ENCODE results near the gene TCP11L2.

TCP11L2 gene

GRCh38 chr12:106271575-106272505 is 30.7 kb upstream of the TCP11L2 start:
- Histone ChIP-seq H3K4me1 (ENCODE audit: control insufficient read depth, insufficient read depth, low read length, poor library complexity, severe bottlenecking) (peaks cover 11% of the 10 kb centered on the region), H3K4me3 (ENCODE audit: insufficient read depth, low read depth, low read length, poor library complexity, severe bottlenecking) (no peak overlapping the region), H3K9me3 (ENCODE audit: control insufficient read depth, low read length) (no peaks in the 10 kb centered on the region), H3K27me3 (replicated peaks; ENCODE audit: control insufficient read depth, insufficient read depth, low read length, poor library complexity, severe bottlenecking) (no peaks in the 10 kb centered on the region), H3K36me3 (ENCODE audit: control insufficient read depth, insufficient read depth, low read length) (no peaks in the 10 kb centered on the region), H3K27ac (ENCODE audit: insufficient read depth, low read length, poor library complexity, severe bottlenecking) (no peak overlapping the region)
- DNase-seq: no peak

- Histone ChIP-seq H3K4me1 (ENCODE audit: control insufficient read depth, insufficient read depth, low read length, poor library complexity, severe bottlenecking) (no peaks in the 10 kb centered on the region), H3K9me3 (ENCODE audit: control insufficient read depth, low read length) (no peaks in the 10 kb centered on the region), H3K4me3 (ENCODE audit: insufficient read depth, low read depth, low read length, poor library complexity, severe bottlenecking) (no peak overlapping the region), H3K27ac (ENCODE audit: insufficient read depth, low read length, poor library complexity, severe bottlenecking) (no peak overlapping the region), H3K36me3 (ENCODE audit: control insufficient read depth, insufficient read depth, low read length) (no peaks in the 10 kb centered on the region), H3K27me3 (replicated peaks; ENCODE audit: control insufficient read depth, insufficient read depth, low read length, poor library complexity, severe bottlenecking) (no peaks in the 10 kb centered on the region)
- no peak for DNase-seq
Measured at GRCh38 chr12:106273491-106273890, 29.0 kb upstream of the TCP11L2 start.

DNA sequence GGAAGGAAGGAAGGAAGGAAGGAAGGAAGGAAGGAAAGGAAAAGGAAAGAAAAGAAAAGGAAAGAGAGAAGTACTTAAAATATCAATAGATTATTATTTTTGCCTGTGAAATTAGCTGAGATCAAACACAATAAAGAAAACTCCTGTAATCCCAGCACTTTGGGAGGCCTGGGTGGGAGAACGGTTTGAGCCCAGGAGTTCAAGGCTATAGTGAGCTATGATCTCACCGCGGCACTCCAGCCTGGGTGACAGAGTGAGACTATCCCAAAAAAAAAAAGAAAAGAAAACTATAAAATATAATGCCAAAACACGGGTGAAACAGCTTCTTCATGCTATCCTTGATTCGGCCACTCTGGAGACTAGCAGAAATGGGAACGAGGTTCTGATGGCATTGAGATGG is 28.5 kb upstream of the TCP11L2 start:
- DNase-seq: no peak
- Histone ChIP-seq H3K4me3 (ENCODE audit: insufficient read depth, low read depth, low read length, poor library complexity, severe bottlenecking) (no peak overlapping the region), H3K36me3 (ENCODE audit: control insufficient read depth, insufficient read depth, low read length) (no peaks in the 10 kb centered on the region), H3K27me3 (replicated peaks; ENCODE audit: control insufficient read depth, insufficient read depth, low read length, poor library complexity, severe bottlenecking) (no peaks in the 10 kb centered on the region), H3K27ac (ENCODE audit: insufficient read depth, low read length, poor library complexity, severe bottlenecking) (no peak overlapping the region), H3K9me3 (ENCODE audit: control insufficient read depth, low read length) (no peaks in the 10 kb centered on the region), H3K4me1 (ENCODE audit: control insufficient read depth, insufficient read depth, low read length, poor library complexity, severe bottlenecking) (no peaks in the 10 kb centered on the region)

DNA sequence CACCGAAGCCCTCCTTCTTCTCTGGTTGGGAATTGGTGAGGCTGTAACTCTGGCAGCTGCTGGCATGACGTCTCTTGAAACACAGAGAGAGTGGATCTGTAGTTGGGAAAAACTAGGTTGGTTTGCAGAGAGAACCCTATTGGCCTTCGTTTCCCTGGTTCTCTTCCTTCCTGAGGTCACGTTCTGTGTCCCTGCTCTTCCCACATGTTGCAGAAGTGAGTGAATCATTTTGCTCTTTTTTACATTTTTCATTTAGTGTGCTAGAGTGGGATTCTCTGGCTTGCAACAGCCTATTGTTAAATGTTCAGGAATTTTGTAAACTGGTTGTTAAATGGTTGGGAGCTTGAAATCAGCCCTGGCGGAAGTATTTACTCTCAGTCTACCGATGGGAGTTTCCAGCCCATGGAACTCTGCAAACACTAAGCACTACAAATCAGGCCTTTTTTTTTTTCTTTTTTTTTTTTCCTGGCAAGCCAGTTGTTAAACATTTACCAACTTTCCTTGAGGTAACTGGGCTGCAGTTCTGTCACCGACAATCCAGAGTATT is 27.9 kb upstream of the TCP11L2 start:
- H3K27ac ChIP-seq (ENCODE audit: insufficient read depth, low read length, poor library complexity, severe bottlenecking): no peak overlapping the region
- H3K9me3 ChIP-seq (ENCODE audit: control insufficient read depth, low read length): no peaks in the 10 kb centered on the region
- H3K27me3 ChIP-seq (replicated peaks; ENCODE audit: control insufficient read depth, insufficient read depth, low read length, poor library complexity, severe bottlenecking): no peaks in the 10 kb centered on the region
- no peak for DNase-seq
- no peaks in the 10 kb centered on the region for H3K4me1 ChIP-seq (ENCODE audit: control insufficient read depth, insufficient read depth, low read length, poor library complexity, severe bottlenecking)
- no peaks in the 10 kb centered on the region for H3K36me3 ChIP-seq (ENCODE audit: control insufficient read depth, insufficient read depth, low read length)
- H3K4me3 ChIP-seq (ENCODE audit: insufficient read depth, low read depth, low read length, poor library complexity, severe bottlenecking): no peak overlapping the region

GRCh38 chr12:106275458-106275857 is 27.1 kb upstream of the TCP11L2 start:
- H3K27me3 ChIP-seq (replicated peaks; ENCODE audit: control insufficient read depth, insufficient read depth, low read length, poor library complexity, severe bottlenecking): no peaks in the 10 kb centered on the region
- no peak overlapping the region for H3K27ac ChIP-seq (ENCODE audit: insufficient read depth, low read length, poor library complexity, severe bottlenecking)
- H3K4me3 ChIP-seq (ENCODE audit: insufficient read depth, low read depth, low read length, poor library complexity, severe bottlenecking): no peak overlapping the region
- DNase-seq: no peak
- H3K4me1 ChIP-seq (ENCODE audit: control insufficient read depth, insufficient read depth, low read length, poor library complexity, severe bottlenecking): no peaks in the 10 kb centered on the region
- H3K9me3 ChIP-seq (ENCODE audit: control insufficient read depth, low read length): no peaks in the 10 kb centered on the region
- H3K36me3 ChIP-seq (ENCODE audit: control insufficient read depth, insufficient read depth, low read length): no peaks in the 10 kb centered on the region

GRCh38 chr12:106276032-106276740 is 26.3 kb upstream of the TCP11L2 start:
- no peak for DNase-seq

GRCh38 chr12:106280106-106280505 is 22.4 kb upstream of the TCP11L2 start:
- no peak overlapping the region for H3K27ac ChIP-seq (ENCODE audit: insufficient read depth, low read length, poor library complexity, severe bottlenecking)
- no peaks in the 10 kb centered on the region for H3K27me3 ChIP-seq (replicated peaks; ENCODE audit: control insufficient read depth, insufficient read depth, low read length, poor library complexity, severe bottlenecking)
- H3K4me3 ChIP-seq (ENCODE audit: insufficient read depth, low read depth, low read length, poor library complexity, severe bottlenecking): no peak overlapping the region
- H3K36me3 ChIP-seq (ENCODE audit: control insufficient read depth, insufficient read depth, low read length): no peaks in the 10 kb centered on the region
- no peaks in the 10 kb centered on the region for H3K4me1 ChIP-seq (ENCODE audit: control insufficient read depth, insufficient read depth, low read length, poor library complexity, severe bottlenecking)
- peaks cover 7% of the 10 kb centered on the region for H3K9me3 ChIP-seq (ENCODE audit: control insufficient read depth, low read length)
- DNase-seq: no peak

More at GRCh38 chr12:106276032-106276740, 26.3 kb upstream of the TCP11L2 start:
- Histone ChIP-seq H3K36me3 (ENCODE audit: control insufficient read depth, insufficient read depth, low read length) (no peaks in the 10 kb centered on the region), H3K4me1 (ENCODE audit: control insufficient read depth, insufficient read depth, low read length, poor library complexity, severe bottlenecking) (no peaks in the 10 kb centered on the region), H3K9me3 (ENCODE audit: control insufficient read depth, low read length) (no peaks in the 10 kb centered on the region), H3K4me3 (ENCODE audit: insufficient read depth, low read depth, low read length, poor library complexity, severe bottlenecking) (no peak overlapping the region), H3K27ac (ENCODE audit: insufficient read depth, low read length, poor library complexity, severe bottlenecking) (no peak overlapping the region), H3K27me3 (replicated peaks; ENCODE audit: control insufficient read depth, insufficient read depth, low read length, poor library complexity, severe bottlenecking) (no peaks in the 10 kb centered on the region)

- Histone ChIP-seq H3K9me3 (ENCODE audit: control insufficient read depth, low read length) (peaks cover 7% of the 10 kb centered on the region), H3K27ac (ENCODE audit: insufficient read depth, low read length, poor library complexity, severe bottlenecking) (no peak overlapping the region), H3K36me3 (ENCODE audit: control insufficient read depth, insufficient read depth, low read length) (no peaks in the 10 kb centered on the region), H3K4me3 (ENCODE audit: insufficient read depth, low read depth, low read length, poor library complexity, severe bottlenecking) (no peak overlapping the region), H3K27me3 (replicated peaks; ENCODE audit: control insufficient read depth, insufficient read depth, low read length, poor library complexity, severe bottlenecking) (no peaks in the 10 kb centered on the region), H3K4me1 (ENCODE audit: control insufficient read depth, insufficient read depth, low read length, poor library complexity, severe bottlenecking) (no peaks in the 10 kb centered on the region)
- DNase-seq: no peak
Measured at GRCh38 chr12:106281056-106281782, 21.3 kb upstream of the TCP11L2 start.

GRCh38 chr12:106281804-106282203 is 20.7 kb upstream of the TCP11L2 start:
- H3K27me3 ChIP-seq (replicated peaks; ENCODE audit: control insufficient read depth, insufficient read depth, low read length, poor library complexity, severe bottlenecking): no peaks in the 10 kb centered on the region
- DNase-seq: no peak
- no peak overlapping the region for H3K4me3 ChIP-seq (ENCODE audit: insufficient read depth, low read depth, low read length, poor library complexity, severe bottlenecking)
- peaks cover 7% of the 10 kb centered on the region for H3K9me3 ChIP-seq (ENCODE audit: control insufficient read depth, low read length)
- no peaks in the 10 kb centered on the region for H3K36me3 ChIP-seq (ENCODE audit: control insufficient read depth, insufficient read depth, low read length)
- H3K27ac ChIP-seq (ENCODE audit: insufficient read depth, low read length, poor library complexity, severe bottlenecking): no peak overlapping the region
- no peaks in the 10 kb centered on the region for H3K4me1 ChIP-seq (ENCODE audit: control insufficient read depth, insufficient read depth, low read length, poor library complexity, severe bottlenecking)

Data from effector memory CD4-positive, alpha-beta T cell (primary cell).